D721Med (cell line): ENCODE results near the gene HOXA7.

Experiments used
- DNase-seq: peaks from one replicate; pipeline ENCODE4 v3.0.0; 2011; ENCODE audit warnings: low spot score; ENCODE audit not compliant: insufficient read length
- FAIRE-seq: peaks from 2 replicates; lab custom pipeline; 2011; peaks lifted over from hg19 to GRCh38; lab: Jason Lieb, UNC
- TF ChIP-seq, protein P1 (sequence below): IDR thresholded peaks from 2 replicates; pipeline ENCODE4 v1.5.1; 2012; ENCODE audit warnings: mild to moderate bottlenecking, control low read depth; ENCODE audit not compliant: insufficient read depth; ENCODE audit errors: missing control alignments

The HOXA7 gene

DNA sequence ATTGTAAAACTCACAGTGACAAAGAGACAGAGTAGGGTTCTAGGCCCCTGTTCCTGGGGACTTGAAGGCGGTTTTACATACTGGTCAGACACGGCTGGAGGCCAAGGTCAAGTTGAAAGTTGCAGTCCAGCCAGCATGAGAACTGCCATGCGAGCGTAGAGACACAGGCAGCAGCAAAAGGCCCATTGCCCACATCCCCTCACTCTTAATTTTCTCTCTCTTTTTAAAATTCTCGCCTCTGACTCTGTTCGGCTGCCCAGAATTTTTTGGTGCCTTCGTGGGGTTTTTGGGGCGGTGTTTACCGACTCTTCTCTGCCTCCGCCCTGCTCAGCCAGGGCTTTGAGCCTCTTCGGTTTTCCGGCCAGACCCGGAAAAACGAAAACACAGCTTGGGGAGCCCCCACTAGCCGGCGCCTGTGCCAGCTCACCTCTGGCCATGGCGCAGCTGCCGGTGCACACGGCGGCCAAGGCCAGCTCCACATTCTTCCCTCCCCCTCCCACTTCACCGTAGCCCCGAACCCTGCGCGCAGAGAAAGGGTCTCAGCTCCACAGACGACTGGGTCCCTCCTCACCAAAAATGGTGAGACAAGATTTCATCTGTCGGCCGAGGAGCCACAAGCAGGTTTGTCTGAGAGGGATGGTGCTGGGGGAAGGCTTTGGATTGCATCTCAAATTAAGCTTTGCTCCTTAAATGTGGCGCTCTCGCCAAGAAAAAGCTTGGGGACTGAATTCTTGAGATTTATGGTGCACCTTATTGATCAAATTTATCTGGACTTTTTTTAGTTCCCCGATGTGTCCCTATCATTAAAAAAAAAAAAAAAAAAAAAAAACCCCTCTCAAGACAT is 45.8 kb upstream of the HOXA7 start:
- FAIRE-seq (no peak), DNase-seq (no peak)
- TF ChIP-seq, protein P1, sequence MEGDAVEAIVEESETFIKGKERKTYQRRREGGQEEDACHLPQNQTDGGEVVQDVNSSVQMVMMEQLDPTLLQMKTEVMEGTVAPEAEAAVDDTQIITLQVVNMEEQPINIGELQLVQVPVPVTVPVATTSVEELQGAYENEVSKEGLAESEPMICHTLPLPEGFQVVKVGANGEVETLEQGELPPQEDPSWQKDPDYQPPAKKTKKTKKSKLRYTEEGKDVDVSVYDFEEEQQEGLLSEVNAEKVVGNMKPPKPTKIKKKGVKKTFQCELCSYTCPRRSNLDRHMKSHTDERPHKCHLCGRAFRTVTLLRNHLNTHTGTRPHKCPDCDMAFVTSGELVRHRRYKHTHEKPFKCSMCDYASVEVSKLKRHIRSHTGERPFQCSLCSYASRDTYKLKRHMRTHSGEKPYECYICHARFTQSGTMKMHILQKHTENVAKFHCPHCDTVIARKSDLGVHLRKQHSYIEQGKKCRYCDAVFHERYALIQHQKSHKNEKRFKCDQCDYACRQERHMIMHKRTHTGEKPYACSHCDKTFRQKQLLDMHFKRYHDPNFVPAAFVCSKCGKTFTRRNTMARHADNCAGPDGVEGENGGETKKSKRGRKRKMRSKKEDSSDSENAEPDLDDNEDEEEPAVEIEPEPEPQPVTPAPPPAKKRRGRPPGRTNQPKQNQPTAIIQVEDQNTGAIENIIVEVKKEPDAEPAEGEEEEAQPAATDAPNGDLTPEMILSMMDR = no peak

DNA sequence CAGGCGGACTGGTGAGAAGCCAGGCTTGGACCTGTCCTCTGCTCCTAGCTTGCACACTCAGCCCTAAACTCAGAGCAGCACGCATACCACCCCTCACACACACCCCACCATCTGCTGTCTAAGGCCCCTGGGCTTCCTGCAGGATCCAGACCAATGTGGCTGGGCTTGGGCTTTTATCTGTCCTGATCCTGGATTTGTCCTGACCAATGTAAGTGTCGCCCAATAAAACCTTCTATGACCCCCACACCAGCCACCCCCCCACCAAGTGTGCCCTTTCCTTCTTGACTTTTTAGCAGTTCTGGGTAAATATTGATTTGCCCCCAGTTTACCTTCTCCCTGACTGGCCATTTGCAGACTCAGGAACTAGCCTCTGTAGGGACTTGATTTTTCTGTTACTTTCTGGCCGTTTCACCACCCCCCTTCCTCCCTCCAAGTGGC is 45.1 kb upstream of the HOXA7 start:
- FAIRE-seq = no peak
- TF ChIP-seq, protein P1 = no peak
- no peak for DNase-seq

DNA sequence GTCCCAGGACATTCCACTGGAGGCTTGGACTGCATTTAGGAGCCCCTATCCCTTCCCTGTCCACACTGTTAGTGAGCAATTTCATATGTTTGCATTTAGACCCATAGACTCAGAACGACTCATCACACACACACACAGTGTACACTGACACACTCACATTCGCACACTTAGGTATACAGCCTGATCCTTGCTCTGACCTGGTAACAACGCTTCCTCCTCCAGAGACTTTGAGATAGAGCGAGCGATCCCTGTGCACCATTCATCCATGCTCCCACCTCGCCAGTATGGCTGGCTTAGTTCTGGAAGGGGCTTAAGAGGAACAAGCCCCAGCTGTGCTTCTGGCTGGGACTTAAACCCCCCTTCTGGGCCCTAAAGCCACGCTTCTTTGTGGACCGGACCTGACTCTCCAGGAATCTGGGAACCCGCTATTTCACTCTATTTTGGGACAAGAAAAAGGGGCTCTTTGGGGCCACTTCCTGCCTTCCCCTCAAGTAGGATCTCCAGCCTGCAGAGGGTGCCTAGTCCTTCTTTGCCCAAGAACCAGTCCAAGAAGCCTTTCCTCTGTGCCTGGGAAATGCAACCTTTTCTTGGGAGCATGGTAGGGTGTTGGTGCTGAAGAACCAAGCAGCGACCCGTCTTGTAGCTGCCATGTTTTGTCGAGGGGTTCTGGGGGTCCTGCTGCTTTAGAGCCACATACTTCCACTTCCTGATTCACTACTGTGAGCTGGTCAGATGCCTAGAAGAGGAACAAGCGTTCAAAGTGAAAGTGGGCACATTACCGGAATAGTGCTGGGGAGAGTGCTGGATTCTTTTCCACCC is 44.5 kb upstream of the HOXA7 start:
- DNase-seq = no peak
- TF ChIP-seq, protein P1 = no peak
- no peak for FAIRE-seq

DNA sequence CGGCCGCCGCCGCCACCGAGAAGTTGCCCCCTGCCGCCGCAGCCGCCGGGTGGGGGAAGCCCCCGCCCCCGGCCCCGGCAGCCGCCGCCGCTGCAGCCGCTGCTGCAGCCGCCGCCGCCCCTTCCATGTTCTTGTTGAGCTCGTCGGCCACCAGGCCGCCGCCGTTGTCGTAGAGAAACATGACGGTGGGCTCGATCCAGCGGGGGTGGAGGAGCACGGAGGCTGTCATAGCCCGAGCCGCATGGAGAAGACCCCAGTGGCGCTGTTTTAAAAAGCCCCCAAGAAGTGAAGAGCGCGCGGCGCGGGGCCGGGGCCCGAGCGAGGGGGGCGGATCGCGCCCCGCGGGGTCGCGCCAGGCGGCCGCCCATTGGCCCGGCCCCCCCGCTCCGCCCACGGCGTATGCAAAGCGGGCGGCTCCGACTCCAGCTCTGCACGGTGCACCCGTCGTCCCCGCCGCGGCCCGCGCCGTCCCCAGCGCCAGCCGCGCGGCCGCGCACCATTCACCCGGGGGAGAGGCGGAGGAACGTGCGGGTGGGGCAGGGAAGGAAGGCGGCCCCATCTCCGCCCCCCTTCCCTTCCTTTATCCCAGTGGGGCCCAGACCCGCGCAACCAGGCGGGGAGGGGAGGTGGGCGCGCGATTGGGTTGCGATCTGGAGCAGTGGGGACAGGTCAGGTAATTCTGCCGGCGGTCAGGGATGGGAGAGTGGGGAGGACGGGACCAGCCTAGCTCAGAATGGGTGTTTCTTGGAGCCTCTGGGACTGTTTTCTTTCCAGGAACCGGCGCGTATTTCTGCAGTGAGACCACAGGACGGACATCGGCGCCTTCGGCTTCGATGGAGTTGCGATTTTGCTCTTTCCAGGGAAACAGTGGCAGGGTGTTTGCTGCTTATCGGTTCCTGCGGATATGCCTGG is 43.6 kb upstream of the HOXA7 start, which contains the start of gene HOXA13:
Gene HOXA13, minus strand, starts transcription at position 243 of the 912 bp plus-strand sequence. Its CDS starts 14 bp downstream, at position 229.
- TF ChIP-seq, protein P1 = no peak
- FAIRE-seq (no peak), DNase-seq (no peak)

DNA sequence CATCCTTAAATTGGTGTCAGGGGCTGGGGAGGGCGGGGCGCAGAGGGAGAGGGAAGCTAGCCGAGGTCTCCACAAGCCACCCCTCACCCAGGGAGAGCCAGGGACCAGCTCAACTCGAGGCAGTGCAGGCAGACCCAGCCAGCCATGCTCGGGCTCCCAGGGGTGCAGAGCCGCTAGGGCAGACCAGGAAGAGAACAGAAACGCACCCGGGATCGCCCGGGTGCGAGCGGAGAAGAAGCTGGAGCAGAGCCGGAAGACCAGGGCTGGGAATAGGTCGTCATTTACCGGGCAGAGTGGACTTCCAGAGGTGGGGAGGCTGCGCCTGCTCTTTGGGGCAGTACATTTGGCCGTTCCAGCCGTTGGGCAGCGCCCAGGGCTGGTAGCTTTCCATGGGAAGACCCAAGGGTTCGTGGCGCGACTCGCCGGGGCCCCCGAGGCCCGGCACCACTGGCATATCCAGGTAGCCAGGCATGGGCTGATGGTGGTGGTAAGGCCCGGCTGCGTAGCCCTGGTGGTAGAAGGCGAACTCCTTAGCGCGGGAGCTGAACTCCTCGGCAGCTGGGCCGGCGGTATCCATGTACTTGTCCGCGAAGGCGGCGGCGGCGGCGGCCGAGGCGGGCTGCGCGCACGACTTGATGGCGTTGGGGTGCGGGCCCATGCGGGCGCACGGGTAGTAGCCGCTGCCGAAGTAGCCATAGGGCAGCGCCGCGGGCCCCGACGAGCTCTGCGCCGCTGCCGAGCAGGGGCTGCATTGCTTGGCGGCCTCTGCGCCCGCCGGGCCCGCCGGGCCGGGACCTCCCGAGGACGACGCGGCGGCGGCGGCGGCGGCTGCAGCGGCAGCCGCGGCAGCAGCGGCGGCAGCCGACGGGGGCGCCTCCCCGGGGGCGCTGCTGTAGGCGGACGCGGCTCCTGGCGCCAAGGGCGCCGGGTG is 42.7 kb upstream of the HOXA7 start:
- no peak for FAIRE-seq
- DNase-seq = no peak
- TF ChIP-seq, protein P1 = no peak
